ENCODE measurements around the gene GABRR2.
"Not testable (repeated sequence)": the region's sequence is repeated elsewhere in the genome, so short reads cannot be mapped to it uniquely, and the experiment has no call there.

The GABRR2 gene

DNA sequence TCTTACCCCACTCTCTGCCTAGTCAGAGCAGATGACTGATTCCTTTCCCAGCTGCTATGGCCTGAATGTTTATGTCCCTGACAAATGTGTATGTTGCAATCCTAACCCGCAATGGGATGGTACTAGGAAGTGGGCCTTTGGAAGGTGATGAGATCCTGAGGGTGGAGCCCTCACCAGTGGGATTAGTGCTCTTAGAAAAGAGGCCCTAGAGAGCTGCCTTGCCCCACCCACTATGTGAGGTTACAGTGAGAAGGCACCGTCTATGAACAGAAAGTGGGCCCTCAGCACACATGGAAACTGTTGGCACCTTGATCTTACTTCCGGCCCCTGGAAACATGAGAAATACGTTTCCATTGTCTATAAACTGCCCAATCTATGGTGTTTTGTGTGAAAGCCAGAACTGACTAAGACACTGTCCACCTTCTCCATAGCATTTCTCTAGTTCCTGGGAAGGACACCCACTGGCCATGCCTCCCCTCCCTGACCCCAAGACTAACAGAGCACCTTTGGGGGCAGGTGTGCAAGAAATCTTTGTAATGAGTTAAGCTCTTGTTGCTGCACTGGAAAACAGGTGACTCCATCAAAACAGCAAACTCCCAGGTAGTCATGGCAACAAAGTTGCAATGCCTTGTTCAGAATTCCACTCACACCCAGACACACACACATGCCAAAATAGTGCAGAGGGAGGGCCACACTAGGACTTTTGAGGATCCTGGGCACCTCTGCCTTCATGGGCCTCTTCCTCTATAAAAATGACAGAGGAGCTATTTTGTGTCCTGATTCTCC, 16.2 kb downstream of the GABRR2 start:
- Histone ChIP-seq H3K27ac (ENCODE audit: low read depth, low read length) (no peak overlapping the region), H3K4me1 (ENCODE audit: control insufficient read depth in 5 of 5, insufficient read depth in 5 of 5, low read length in 5 of 5) (peaks cover 0 to 16% (median 6%) of the 10 kb centered on the region in 5 donors), H3K36me3 (ENCODE audit: control insufficient read depth in 5 of 5, insufficient read depth in 5 of 5, low read length in 5 of 5) (no peaks in the 10 kb centered on the region)

GRCh38 chr6:89297695-89298351, 17.3 kb downstream of the GABRR2 start:
- Histone ChIP-seq H3K36me3 (ENCODE audit: control insufficient read depth in 5 of 5, insufficient read depth in 5 of 5, low read length in 5 of 5) (no peaks in the 10 kb centered on the region), H3K4me3 (ENCODE audit: low read depth in 1 of 5, low read length in 5 of 5) (peak overlapping the region in 3 of 5 donors; percentile 13 to 35 (median 14)), H3K9me3 (ENCODE audit: control insufficient read depth in 5 of 5, low read length in 5 of 5) (no peaks in the 10 kb centered on the region), H3K27ac (ENCODE audit: low read depth, low read length) (no peak overlapping the region), H3K27me3 (ENCODE audit: control insufficient read depth in 5 of 5, insufficient read depth in 4 of 5, low read length in 5 of 5) (no peaks in the 10 kb centered on the region), H3K9ac (ENCODE audit: low read length in 5 of 5) (peak overlapping the region in 1 of 5 donors; percentile 2), H3K4me1 (ENCODE audit: control insufficient read depth in 5 of 5, insufficient read depth in 5 of 5, low read length in 5 of 5) (peaks cover 0 to 16% (median 6%) of the 10 kb centered on the region in 5 donors)

More for the DNA sequence above, 16.2 kb downstream of the GABRR2 start:
- no peak overlapping the region for H3K4me3 ChIP-seq (ENCODE audit: low read depth in 1 of 5, low read length in 5 of 5)
- no peaks in the 10 kb centered on the region for H3K27me3 ChIP-seq (ENCODE audit: control insufficient read depth in 5 of 5, insufficient read depth in 4 of 5, low read length in 5 of 5)
- no peak overlapping the region for H3K9ac ChIP-seq (ENCODE audit: low read length in 5 of 5)
- H3K9me3 ChIP-seq (ENCODE audit: control insufficient read depth in 5 of 5, low read length in 5 of 5), result no peaks in the 10 kb centered on the region

DNA sequence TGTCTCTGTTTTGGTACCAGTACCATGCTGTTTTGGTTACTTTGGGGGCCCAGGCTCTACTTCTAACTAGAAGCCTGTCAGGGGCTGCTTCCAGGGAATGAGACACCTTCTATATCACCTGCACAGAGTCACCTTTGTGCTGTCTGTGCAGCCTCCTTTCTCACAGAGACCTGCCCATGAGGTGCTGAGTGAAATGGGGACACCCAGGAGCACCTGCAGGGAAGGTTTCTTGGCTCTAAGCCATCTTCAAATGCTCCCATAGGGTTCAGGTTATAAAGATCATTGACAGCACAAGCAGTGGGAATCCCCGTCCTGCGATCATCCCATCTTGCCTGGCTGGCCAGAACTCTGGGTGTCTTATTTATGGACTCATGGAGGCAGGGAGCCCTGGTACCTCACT, 19.1 kb downstream of the GABRR2 start:
- no peaks in the 10 kb centered on the region for H3K9me3 ChIP-seq (ENCODE audit: control insufficient read depth in 5 of 5, low read length in 5 of 5)
- no peaks in the 10 kb centered on the region for H3K36me3 ChIP-seq (ENCODE audit: control insufficient read depth in 5 of 5, insufficient read depth in 5 of 5, low read length in 5 of 5)
- H3K27me3 ChIP-seq (ENCODE audit: control insufficient read depth in 5 of 5, insufficient read depth in 4 of 5, low read length in 5 of 5), result no peaks in the 10 kb centered on the region
- no peak overlapping the region for H3K4me3 ChIP-seq (ENCODE audit: low read depth in 1 of 5, low read length in 5 of 5)
- H3K27ac ChIP-seq (ENCODE audit: low read depth, low read length), result no peak overlapping the region
- peaks cover 0 to 16% (median 6%) of the 10 kb centered on the region in 5 donors for H3K4me1 ChIP-seq (ENCODE audit: control insufficient read depth in 5 of 5, insufficient read depth in 5 of 5, low read length in 5 of 5)
- no peak overlapping the region for H3K9ac ChIP-seq (ENCODE audit: low read length in 5 of 5)

DNA sequence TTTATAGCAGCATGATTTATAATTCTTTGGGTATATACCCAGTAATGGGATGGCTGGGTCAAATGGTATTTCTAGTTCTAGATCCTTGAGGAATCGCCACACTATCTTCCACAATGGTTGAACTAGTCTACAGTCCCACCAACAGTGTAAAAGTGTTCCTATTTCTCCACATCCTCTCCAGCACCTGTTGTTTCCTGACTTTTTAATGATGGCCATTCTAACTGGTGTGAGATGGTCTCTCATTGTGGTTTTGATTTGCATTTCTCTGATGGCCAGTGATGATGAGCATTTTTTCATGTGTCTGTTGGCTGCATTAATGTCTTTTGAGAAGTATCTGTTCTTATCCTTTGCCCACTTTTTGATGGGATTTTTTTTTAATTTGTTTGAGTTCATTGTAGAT, 20.0 kb downstream of the GABRR2 start:
- peaks cover 0 to 16% (median 6%) of the 10 kb centered on the region in 5 donors for H3K4me1 ChIP-seq (ENCODE audit: control insufficient read depth in 5 of 5, insufficient read depth in 5 of 5, low read length in 5 of 5)
- not testable (repeated sequence) for H3K9me3 ChIP-seq (ENCODE audit: control insufficient read depth in 5 of 5, low read length in 5 of 5); H3K4me3 ChIP-seq (ENCODE audit: low read depth in 1 of 5, low read length in 5 of 5); H3K27me3 ChIP-seq (ENCODE audit: control insufficient read depth in 5 of 5, insufficient read depth in 4 of 5, low read length in 5 of 5); H3K9ac ChIP-seq (ENCODE audit: low read length in 5 of 5); H3K36me3 ChIP-seq (ENCODE audit: control insufficient read depth in 5 of 5, insufficient read depth in 5 of 5, low read length in 5 of 5); H3K27ac ChIP-seq (ENCODE audit: low read depth, low read length)

- H3K36me3 ChIP-seq (ENCODE audit: control insufficient read depth in 5 of 5, insufficient read depth in 5 of 5, low read length in 5 of 5), result no peaks in the 10 kb centered on the region
These were observed 23.8 kb downstream of the GABRR2 start for GRCh38 chr6:89291256-89291819.

GRCh38 chr6:89290401-89291155, 24.5 kb downstream of the GABRR2 start:
- H3K27me3 ChIP-seq (ENCODE audit: control insufficient read depth in 5 of 5, insufficient read depth in 4 of 5, low read length in 5 of 5), result peaks cover 0 to 3% (median 0%) of the 10 kb centered on the region in 5 donors
- H3K9me3 ChIP-seq (ENCODE audit: control insufficient read depth in 5 of 5, low read length in 5 of 5), result no peaks in the 10 kb centered on the region
- H3K36me3 ChIP-seq (ENCODE audit: control insufficient read depth in 5 of 5, insufficient read depth in 5 of 5, low read length in 5 of 5), result no peaks in the 10 kb centered on the region
- no peaks in the 10 kb centered on the region for H3K4me1 ChIP-seq (ENCODE audit: control insufficient read depth in 5 of 5, insufficient read depth in 5 of 5, low read length in 5 of 5)
- H3K9ac ChIP-seq (ENCODE audit: low read length in 5 of 5), result no peak overlapping the region
- no peak overlapping the region for H3K27ac ChIP-seq (ENCODE audit: low read depth, low read length)
- H3K4me3 ChIP-seq (ENCODE audit: low read depth in 1 of 5, low read length in 5 of 5), result no peak overlapping the region

More at GRCh38 chr6:89291256-89291819, 23.8 kb downstream of the GABRR2 start:
- no peaks in the 10 kb centered on the region for H3K9me3 ChIP-seq (ENCODE audit: control insufficient read depth in 5 of 5, low read length in 5 of 5)
- H3K9ac ChIP-seq (ENCODE audit: low read length in 5 of 5), result no peak overlapping the region
- H3K27ac ChIP-seq (ENCODE audit: low read depth, low read length), result no peak overlapping the region
- H3K4me3 ChIP-seq (ENCODE audit: low read depth in 1 of 5, low read length in 5 of 5), result no peak overlapping the region
- H3K27me3 ChIP-seq (ENCODE audit: control insufficient read depth in 5 of 5, insufficient read depth in 4 of 5, low read length in 5 of 5), result peaks cover 0 to 3% (median 0%) of the 10 kb centered on the region in 5 donors
- H3K4me1 ChIP-seq (ENCODE audit: control insufficient read depth in 5 of 5, insufficient read depth in 5 of 5, low read length in 5 of 5), result no peaks in the 10 kb centered on the region

- Histone ChIP-seq H3K9me3 (ENCODE audit: control insufficient read depth in 5 of 5, low read length in 5 of 5) (no peaks in the 10 kb centered on the region), H3K27ac (ENCODE audit: low read depth, low read length) (no peak overlapping the region), H3K27me3 (ENCODE audit: control insufficient read depth in 5 of 5, insufficient read depth in 4 of 5, low read length in 5 of 5) (peaks cover 0 to 3% (median 0%) of the 10 kb centered on the region in 5 donors), H3K9ac (ENCODE audit: low read length in 5 of 5) (no peak overlapping the region), H3K4me3 (ENCODE audit: low read depth in 1 of 5, low read length in 5 of 5) (no peak overlapping the region), H3K36me3 (ENCODE audit: control insufficient read depth in 5 of 5, insufficient read depth in 5 of 5, low read length in 5 of 5) (no peaks in the 10 kb centered on the region), H3K4me1 (ENCODE audit: control insufficient read depth in 5 of 5, insufficient read depth in 5 of 5, low read length in 5 of 5) (no peaks in the 10 kb centered on the region)
These were observed 25.4 kb downstream of the GABRR2 start for GRCh38 chr6:89289710-89290109.

- Histone ChIP-seq H3K9me3 (ENCODE audit: control insufficient read depth in 5 of 5, low read length in 5 of 5) (no peaks in the 10 kb centered on the region), H3K4me1 (ENCODE audit: control insufficient read depth in 5 of 5, insufficient read depth in 5 of 5, low read length in 5 of 5) (no peaks in the 10 kb centered on the region), H3K27me3 (ENCODE audit: control insufficient read depth in 5 of 5, insufficient read depth in 4 of 5, low read length in 5 of 5) (peaks cover 0 to 3% (median 0%) of the 10 kb centered on the region in 5 donors), H3K4me3 (ENCODE audit: low read depth in 1 of 5, low read length in 5 of 5) (no peak overlapping the region), H3K36me3 (ENCODE audit: control insufficient read depth in 5 of 5, insufficient read depth in 5 of 5, low read length in 5 of 5) (no peaks in the 10 kb centered on the region), H3K27ac (ENCODE audit: low read depth, low read length) (no peak overlapping the region), H3K9ac (ENCODE audit: low read length in 5 of 5) (no peak overlapping the region)
These were observed 27.6 kb downstream of the GABRR2 start for GRCh38 chr6:89287351-89288028.

DNA sequence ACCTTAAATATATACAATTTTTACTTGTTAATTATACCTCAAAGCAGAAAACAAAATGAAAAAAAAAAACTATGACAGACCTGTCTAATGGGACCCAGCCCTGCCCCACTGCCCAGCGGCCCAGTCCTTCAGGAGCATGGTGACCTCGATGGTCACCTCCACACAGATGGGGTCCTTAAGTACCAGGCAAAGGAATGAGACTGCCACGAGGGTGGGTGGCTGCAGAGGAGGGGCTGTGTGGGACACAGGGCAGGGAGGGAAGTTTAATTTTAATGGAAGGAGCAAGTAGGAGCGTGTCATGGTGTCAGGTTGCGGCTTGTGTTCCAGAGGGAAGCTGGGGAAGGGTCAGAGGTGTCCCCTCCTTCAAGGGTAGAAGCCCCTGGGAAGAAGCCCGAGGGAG, 28.6 kb downstream of the GABRR2 start:
- no peak overlapping the region for H3K27ac ChIP-seq (ENCODE audit: low read depth, low read length)
- peaks cover 0 to 3% (median 0%) of the 10 kb centered on the region in 5 donors for H3K27me3 ChIP-seq (ENCODE audit: control insufficient read depth in 5 of 5, insufficient read depth in 4 of 5, low read length in 5 of 5)
- no peaks in the 10 kb centered on the region for H3K36me3 ChIP-seq (ENCODE audit: control insufficient read depth in 5 of 5, insufficient read depth in 5 of 5, low read length in 5 of 5)
- no peak overlapping the region for H3K9ac ChIP-seq (ENCODE audit: low read length in 5 of 5)
- no peak overlapping the region for H3K4me3 ChIP-seq (ENCODE audit: low read depth in 1 of 5, low read length in 5 of 5)
- no peaks in the 10 kb centered on the region for H3K9me3 ChIP-seq (ENCODE audit: control insufficient read depth in 5 of 5, low read length in 5 of 5)
- H3K4me1 ChIP-seq (ENCODE audit: control insufficient read depth in 5 of 5, insufficient read depth in 5 of 5, low read length in 5 of 5), result no peaks in the 10 kb centered on the region
